GM19397 (cell line): Measurements from ENCODE around the gene DUSP18.
"Not testable (repeated sequence)": the region's sequence is repeated elsewhere in the genome, so short reads cannot be mapped to it uniquely, and the experiment has no call there.

Experiments
- ATAC-seq: cut with Tn5 transposase; IDR thresholded peaks from one replicate; pipeline ENCODE4 v1.9.1; 2021; ENCODE audit warnings: mild to moderate bottlenecking, moderate library complexity; ENCODE audit not compliant: unreplicated experiment

Gene DUSP18

GRCh38 chr22:30640839-30641430 is 26.7 kb downstream of the DUSP18 start:
- ATAC-seq, result no peak

GRCh38 chr22:30640361-30640760 is 27.3 kb downstream of the DUSP18 start:
- ATAC-seq, result no peak

- ATAC-seq, result no peak
Measured at GRCh38 chr22:30637701-30638114, 30.0 kb downstream of the DUSP18 start.

- no peak for ATAC-seq
Measured at GRCh38 chr22:30636226-30637077, 31.2 kb downstream of the DUSP18 start.

- peak; percentile 66 for ATAC-seq
Measured at GRCh38 chr22:30635273-30636225, 32.1 kb downstream of the DUSP18 start, which contains the start of gene SLC35E4. TSS of gene SLC35E4 (plus strand) at chr22:30635781. CDS start at chr22:30636451, 670 bp downstream.

GRCh38 chr22:30634471-30635233 is 33.0 kb downstream of the DUSP18 start:
- peak; percentile 49 for ATAC-seq

GRCh38 chr22:30631469-30631868 is 36.2 kb downstream of the DUSP18 start:
- ATAC-seq, result not testable (repeated sequence)

GRCh38 chr22:30628491-30628890 is 39.2 kb downstream of the DUSP18 start:
- no peak for ATAC-seq

- ATAC-seq, result no peak
Measured at GRCh38 chr22:30627471-30627870, 40.2 kb downstream of the DUSP18 start.

- ATAC-seq, result no peak
Measured at GRCh38 chr22:30626413-30626812, 41.3 kb downstream of the DUSP18 start.

GRCh38 chr22:30619909-30620308 is 47.8 kb downstream of the DUSP18 start:
- not testable (repeated sequence) for ATAC-seq

GRCh38 chr22:30617819-30618218 is 49.9 kb downstream of the DUSP18 start:
- ATAC-seq, result no peak

GRCh38 chr22:30615543-30615954 is 52.1 kb downstream of the DUSP18 start:
- no peak for ATAC-seq

GRCh38 chr22:30614879-30615278 is 52.8 kb downstream of the DUSP18 start:
- no peak for ATAC-seq

- ATAC-seq, result no peak
Measured at GRCh38 chr22:30614268-30614667, 53.4 kb downstream of the DUSP18 start.

GRCh38 chr22:30612789-30613188 is 54.9 kb downstream of the DUSP18 start:
- ATAC-seq, result no peak
